Measurements from ENCODE around the gene BMPR1B. TPM values are rescaled to one million over a fixed set of nuclear protein-coding genes. Genes with fewer than 3 reads are reported as not detected.
A peak's percentile ranks its signal among the peaks of the same experiment; 100 is the strongest.

BMPR1B gene
- total and polyA plus RNA-seq, 2 donors (not counting 1 experiment from before 2014, with no cell fraction given): not detected

- no peak overlapping the region for H3K4me2 ChIP-seq (replicated peaks; ENCODE audit: low read depth, low read length, poor library complexity, severe bottlenecking)
- H3K27me3 Mint-ChIP-seq: peaks cover 3% of the 10 kb centered on the region
- TF ChIP-seq EZH2 (IDR thresholded peaks at IDR 0.05; ENCODE audit: borderline replicate concordance, insufficient read depth, low read depth, low read length, poor library complexity, severe bottlenecking): no peak
- TF ChIP-seq CTCF (IDR thresholded peaks at IDR 0.05): peak; percentile 4
- no peaks in the 10 kb centered on the region for H3K4me1 Mint-ChIP-seq
- POLR2A ChIA-PET: no interaction called here
- H3K27ac Mint-ChIP-seq: no peak overlapping the region
- no peak overlapping the region for H3K27ac ChIP-seq (ENCODE audit: low read length in 2 of 2)
- H3K27me3 ChIP-seq (replicated peaks in 1 of 4; ENCODE audit: control extremely low read depth in 1 of 4, control insufficient read depth in 3 of 4, insufficient read depth in 4 of 4, low read length in 3 of 4): no peaks in the 10 kb centered on the region
- WGBS (ENCODE audit: insufficient coverage): no CpG with 5 or more reads among the region's 3 CpGs
- no peak overlapping the region for H3K4me3 Mint-ChIP-seq
- H3K79me2 ChIP-seq (ENCODE audit: control insufficient read depth, insufficient read depth, low read length): no peaks in the 10 kb centered on the region
- H3K36me3 ChIP-seq (replicated peaks in 1 of 2; ENCODE audit: control extremely low read depth in 1 of 2, control insufficient read depth in 1 of 2, extremely low read depth in 1 of 2, insufficient read depth in 2 of 2, low read length in 1 of 2): no peaks in the 10 kb centered on the region
- CTCF ChIA-PET: interaction anchor here (0.7 kb wide), 1 partner anchor 22 kb away, joined by 4 read pairs; no protein-coding TSS in a partner anchor
- ATAC-seq (ENCODE audit: low read depth): no peak
- no peak overlapping the region for H2AFZ ChIP-seq (ENCODE audit: insufficient read depth, low read depth, low read length, poor library complexity, severe bottlenecking)
- H3K9ac ChIP-seq (ENCODE audit: low read length): no peak overlapping the region
- DNase-seq: no peak
- no peak overlapping the region for H3K4me3 ChIP-seq (ENCODE audit: control extremely low read depth in 1 of 5, extremely low read depth in 1 of 5, insufficient read depth in 1 of 5, low read depth in 2 of 5, low read length in 4 of 5)
- no peaks in the 10 kb centered on the region for H3K9me3 Mint-ChIP-seq (ENCODE audit: insufficient read depth)
- H4K20me1 ChIP-seq (ENCODE audit: control insufficient read depth, insufficient read depth, low read length, poor library complexity, severe bottlenecking): no peaks in the 10 kb centered on the region
- intact Hi-C loops (cut with micrococcal nuclease): no loop called here
- H3K4me1 ChIP-seq (ENCODE audit: control insufficient read depth in 2 of 2, insufficient read depth in 2 of 2, low read length in 2 of 2): no peaks in the 10 kb centered on the region
- no peaks in the 10 kb centered on the region for H3K9me3 ChIP-seq (ENCODE audit: control extremely low read depth in 1 of 3, control insufficient read depth in 2 of 3, insufficient read depth in 1 of 3, low read length in 2 of 3)
Measured at GRCh38 chr4:95156452-95156765, 398.7 kb downstream of the BMPR1B start.

GRCh38 chr4:95157596-95157995 lies 399.8 kb downstream of the BMPR1B start:
- Histone ChIP-seq H3K27ac (ENCODE audit: low read length in 2 of 2) (no peak overlapping the region), H3K9me3 (ENCODE audit: control extremely low read depth in 1 of 3, control insufficient read depth in 2 of 3, insufficient read depth in 1 of 3, low read length in 2 of 3) (no peaks in the 10 kb centered on the region), H3K4me3 (ENCODE audit: control extremely low read depth in 1 of 5, extremely low read depth in 1 of 5, insufficient read depth in 1 of 5, low read depth in 2 of 5, low read length in 4 of 5) (no peak overlapping the region), H3K27me3 (replicated peaks in 1 of 4; ENCODE audit: control extremely low read depth in 1 of 4, control insufficient read depth in 3 of 4, insufficient read depth in 4 of 4, low read length in 3 of 4) (no peaks in the 10 kb centered on the region), H2AFZ (ENCODE audit: insufficient read depth, low read depth, low read length, poor library complexity, severe bottlenecking) (no peak overlapping the region), H3K9ac (ENCODE audit: low read length) (no peak overlapping the region), H3K36me3 (replicated peaks in 1 of 2; ENCODE audit: control extremely low read depth in 1 of 2, control insufficient read depth in 1 of 2, extremely low read depth in 1 of 2, insufficient read depth in 2 of 2, low read length in 1 of 2) (no peaks in the 10 kb centered on the region), H3K79me2 (ENCODE audit: control insufficient read depth, insufficient read depth, low read length) (no peaks in the 10 kb centered on the region), H4K20me1 (ENCODE audit: control insufficient read depth, insufficient read depth, low read length, poor library complexity, severe bottlenecking) (no peaks in the 10 kb centered on the region), H3K4me1 (ENCODE audit: control insufficient read depth in 2 of 2, insufficient read depth in 2 of 2, low read length in 2 of 2) (no peaks in the 10 kb centered on the region), H3K4me2 (replicated peaks; ENCODE audit: low read depth, low read length, poor library complexity, severe bottlenecking) (no peak overlapping the region)
- Mint-ChIP-seq H3K9me3 (ENCODE audit: insufficient read depth) (no peaks in the 10 kb centered on the region), H3K4me3 (no peak overlapping the region), H3K27me3 (peaks cover 3% of the 10 kb centered on the region), H3K4me1 (no peaks in the 10 kb centered on the region), H3K27ac (no peak overlapping the region)
- CTCF ChIA-PET: no interaction called here
- intact Hi-C loops (cut with micrococcal nuclease): no loop called here
- POLR2A ChIA-PET: no interaction called here
- no peak for TF ChIP-seq CTCF (IDR thresholded peaks at IDR 0.05)
- no peak for TF ChIP-seq EZH2 (IDR thresholded peaks at IDR 0.05; ENCODE audit: borderline replicate concordance, insufficient read depth, low read depth, low read length, poor library complexity, severe bottlenecking)
- DNase-seq (no peak), ATAC-seq (ENCODE audit: low read depth) (no peak)
